SK-N-MC (cell line): ENCODE measurements around the gene SDCBP2.

Source experiments
- DNase-seq: peaks from one replicate; pipeline ENCODE4 v3.0.0-alpha.2; 2011; ENCODE audit warnings: low read depth, low spot score
- H3K27ac ChIP-seq: fragments of 200-600 bp; sonication (generic); 2 replicates; pipeline ENCODE4 v1.5.1; 2016; ENCODE audit warnings: mixed run types
- H3K36me3 ChIP-seq: fragments of 200-600 bp; sonication (generic); 2 replicates; pipeline ENCODE4 v1.6.1; 2017; ENCODE audit warnings: antibody characterized with exemption, low read length, mixed read lengths; ENCODE audit not compliant: insufficient read depth
- H3K4me3 ChIP-seq: fragments of 200-600 bp; sonication (generic); 2 replicates; pipeline ENCODE4 v1.5.1; 2016
- H3K9ac ChIP-seq: fragments of 200-600 bp; sonication (generic); 2 replicates; pipeline ENCODE4 v1.8.0; 2017; ENCODE audit warnings: mixed run types, mixed read lengths; ENCODE audit not compliant: insufficient read length
- H3K9me3 ChIP-seq: fragments of 200-600 bp; sonication (generic); 2 replicates; pipeline ENCODE4 v1.6.1; 2017; ENCODE audit warnings: low read depth, mild to moderate bottlenecking, antibody characterized with exemption, low read length, moderate library complexity, mixed read lengths
- EZH2 ChIP-seq: fragments of 200-600 bp; sonication (generic); IDR thresholded peaks from one replicate; pipeline ENCODE4 v1.6.1; 2017; ENCODE audit warnings: antibody characterized with exemption
- FOXP2 ChIP-seq: optimal IDR thresholded peaks from 2 replicates; pipeline ENCODE3; 2011; ENCODE audit warnings: mild to moderate bottlenecking, moderate library complexity; ENCODE audit not compliant: insufficient read depth; ENCODE audit errors: extremely low read length, control extremely low read depth
- POLR2AphosphoS5 ChIP-seq: IDR thresholded peaks from 2 replicates; pipeline ENCODE4 v1.6.1; 2012; ENCODE audit warnings: mild to moderate bottlenecking, low read depth, low read length, borderline replicate concordance

The SDCBP2 gene

GRCh38 chr20:1328680-1329330 lies at the start of gene SDCBP2:
TSS of gene SDCBP2 (minus strand) at chr20:1329139. CDS start at chr20:1320416, 8,723 bp downstream.
- no peak within 1 kb of the TSS; the same call in 1 of the 2 replicates for H3K27ac ChIP-seq
- no peaks in the 10 kb centered on the region for H3K9me3 ChIP-seq
- H3K36me3 ChIP-seq = peaks cover 5% of the 10 kb centered on the region; the same call in 1 of the 2 replicates
- TF ChIP-seq FOXP2 = no peak
- H3K9ac ChIP-seq = no peak within 1 kb of the TSS
- DNase-seq = no peak
- H3K4me3 ChIP-seq = no peak within 1 kb of the TSS

- H3K27ac ChIP-seq = no peak overlapping the region
- no peak overlapping the region for H3K4me3 ChIP-seq
- TF ChIP-seq EZH2 (no peak), POLR2AphosphoS5 (no peak)
- no peak for DNase-seq
- peaks cover 9% of the 10 kb centered on the region; the same call in 1 of the 2 replicates for H3K36me3 ChIP-seq
- no peaks in the 10 kb centered on the region for H3K9me3 ChIP-seq
- no peak overlapping the region for H3K9ac ChIP-seq
Measured at GRCh38 chr20:1378735-1379125, 49.8 kb upstream of the SDCBP2 start.

GRCh38 chr20:1377984-1378734 lies 49.2 kb upstream of the SDCBP2 start:
- Histone ChIP-seq H3K9me3 (no peaks in the 10 kb centered on the region), H3K27ac (no peak overlapping the region), H3K9ac (no peak overlapping the region), H3K4me3 (no peak overlapping the region), H3K36me3 (peaks cover 14% of the 10 kb centered on the region)
- no peak for DNase-seq
- TF ChIP-seq FOXP2 (no peak), EZH2 (no peak), POLR2AphosphoS5 (no peak)

GRCh38 chr20:1377341-1377871 lies 48.5 kb upstream of the SDCBP2 start:
- no peaks in the 10 kb centered on the region for H3K9me3 ChIP-seq
- H3K27ac ChIP-seq = no peak overlapping the region
- no peak for TF ChIP-seq EZH2
- no peak for TF ChIP-seq FOXP2
- no peak for TF ChIP-seq POLR2AphosphoS5
- no peak overlapping the region for H3K9ac ChIP-seq
- no peak for DNase-seq
- H3K4me3 ChIP-seq = no peak overlapping the region
- peaks cover 18% of the 10 kb centered on the region for H3K36me3 ChIP-seq

- no peaks in the 10 kb centered on the region for H3K9me3 ChIP-seq
- H3K36me3 ChIP-seq = peaks cover 26% of the 10 kb centered on the region
- TF ChIP-seq EZH2 = no peak
- no peak for TF ChIP-seq POLR2AphosphoS5
- no peak for TF ChIP-seq FOXP2
- DNase-seq = no peak
- no peak overlapping the region for H3K27ac ChIP-seq
- H3K9ac ChIP-seq = no peak overlapping the region
- H3K4me3 ChIP-seq = no peak overlapping the region
Measured at GRCh38 chr20:1376408-1377270, 47.7 kb upstream of the SDCBP2 start.

- H3K9ac ChIP-seq = no peak overlapping the region
- no peak overlapping the region for H3K27ac ChIP-seq
- no peak for TF ChIP-seq POLR2AphosphoS5
- no peak for TF ChIP-seq FOXP2
- TF ChIP-seq EZH2 = no peak
Measured at GRCh38 chr20:1376007-1376406, 47.1 kb upstream of the SDCBP2 start.

GRCh38 chr20:1375515-1375914 lies 46.6 kb upstream of the SDCBP2 start:
- peaks cover 36% of the 10 kb centered on the region for H3K36me3 ChIP-seq
- DNase-seq = no peak
- no peaks in the 10 kb centered on the region for H3K9me3 ChIP-seq
- H3K9ac ChIP-seq = no peak overlapping the region
- TF ChIP-seq FOXP2 (no peak), POLR2AphosphoS5 (no peak), EZH2 (no peak)
- H3K27ac ChIP-seq = no peak overlapping the region
- no peak overlapping the region for H3K4me3 ChIP-seq

More at GRCh38 chr20:1376007-1376406, 47.1 kb upstream of the SDCBP2 start:
- peaks cover 32% of the 10 kb centered on the region for H3K36me3 ChIP-seq
- no peak for DNase-seq
- no peaks in the 10 kb centered on the region for H3K9me3 ChIP-seq
- no peak overlapping the region for H3K4me3 ChIP-seq

GRCh38 chr20:1374246-1374645 lies 45.3 kb upstream of the SDCBP2 start:
- Histone ChIP-seq H3K4me3 (no peak overlapping the region), H3K9me3 (no peaks in the 10 kb centered on the region), H3K36me3 (peaks cover 36% of the 10 kb centered on the region), H3K27ac (no peak overlapping the region), H3K9ac (no peak overlapping the region)
- DNase-seq = no peak
- no peak for TF ChIP-seq POLR2AphosphoS5
- TF ChIP-seq EZH2 = no peak
- TF ChIP-seq FOXP2 = no peak
